Measurements from ENCODE around the gene MSANTD3.
"Not testable (repeated sequence)": the region's sequence is repeated elsewhere in the genome, so short reads cannot be mapped to it uniquely, and the experiment has no call there.

The MSANTD3 gene

DNA sequence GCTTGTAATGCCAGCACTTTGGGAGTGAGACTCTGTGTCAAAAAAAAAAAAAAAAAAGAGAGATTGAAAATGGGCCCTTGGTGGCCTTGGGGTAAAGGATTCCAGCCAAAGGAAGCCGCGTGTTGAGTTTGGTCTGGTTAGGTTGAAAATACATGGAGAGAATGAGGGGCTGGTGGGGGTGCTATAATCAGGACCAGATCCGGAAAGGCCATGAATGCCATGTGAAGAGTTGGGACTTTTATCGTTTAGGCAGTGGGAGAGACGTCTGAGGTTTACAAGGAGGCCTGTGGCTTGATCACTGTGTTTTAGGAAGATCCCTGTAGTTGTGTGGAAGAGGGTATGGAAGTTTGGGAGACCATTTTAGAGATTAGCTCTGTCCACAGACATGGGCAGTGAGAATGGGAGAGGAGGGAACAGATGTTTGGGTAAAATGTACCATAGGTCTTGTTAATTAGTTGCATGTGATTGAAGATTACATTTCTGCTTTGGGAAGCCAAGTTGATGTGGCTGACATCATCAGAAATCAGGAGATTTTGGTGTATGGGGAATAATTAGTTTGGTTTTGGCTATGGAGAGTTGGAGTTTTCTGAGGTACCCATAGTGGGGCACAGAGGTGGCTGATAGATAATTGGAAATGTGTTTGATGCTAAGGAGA is 3.5 kb downstream of the MSANTD3 start:
- no peak for DNase-seq

DNA sequence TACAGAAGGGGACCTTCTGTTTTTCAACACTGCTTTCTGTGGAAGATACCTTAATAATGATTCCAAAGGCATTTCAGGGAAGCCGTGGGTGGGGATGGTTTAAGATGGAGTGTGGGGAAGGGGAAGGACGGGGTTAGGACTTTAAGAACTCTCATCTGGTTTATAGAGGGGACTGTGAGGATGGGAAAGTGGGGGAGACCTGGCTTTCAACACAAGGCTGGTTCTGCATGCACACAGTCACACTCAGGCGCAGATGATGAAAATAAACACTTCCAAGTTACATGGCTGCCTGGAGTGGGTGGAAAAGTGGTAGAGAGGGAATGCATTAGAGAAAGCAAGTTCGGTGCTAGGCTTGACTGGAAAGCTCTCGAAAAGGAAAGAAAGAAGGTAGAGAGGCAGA is 4.9 kb downstream of the MSANTD3 start:
- no peak for DNase-seq

DNA sequence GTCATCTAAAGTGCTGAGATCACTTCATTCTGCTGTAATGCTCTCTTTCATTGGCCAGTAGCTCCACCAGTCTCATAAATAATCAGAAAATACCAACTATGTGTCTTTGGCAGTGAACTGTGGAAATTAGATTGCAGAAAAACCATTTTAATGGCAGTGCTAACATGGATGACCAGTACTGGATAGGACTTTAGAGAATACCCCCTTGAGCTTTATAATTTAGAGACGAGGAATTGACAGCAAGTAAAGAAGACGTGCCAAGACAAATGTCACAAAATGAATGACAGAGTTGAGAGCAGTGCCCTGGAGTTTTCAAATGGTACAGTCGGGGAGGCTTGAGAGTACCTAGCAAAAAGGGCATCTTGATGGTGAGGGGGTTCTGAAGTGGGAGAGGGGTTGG is 5.8 kb downstream of the MSANTD3 start:
- DNase-seq = no peak

DNA sequence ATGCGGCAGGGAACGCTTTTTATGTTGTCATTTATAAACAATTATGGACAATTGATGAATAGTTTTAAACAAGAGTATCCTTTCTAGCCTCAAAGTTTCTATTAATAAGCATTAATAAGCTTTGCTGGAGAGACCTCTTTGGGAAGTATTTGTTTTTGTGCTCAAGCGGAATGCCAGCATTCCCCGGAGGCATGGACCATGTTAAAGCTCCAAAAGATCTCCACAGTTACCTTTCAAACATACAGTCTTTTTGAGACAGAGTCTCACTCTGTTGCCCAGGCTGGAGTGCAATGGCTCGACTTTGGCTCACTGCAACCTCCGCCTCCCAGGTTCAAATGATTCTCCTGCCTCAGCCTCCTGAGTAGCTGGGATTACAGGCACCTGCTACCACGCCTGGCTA is 9.6 kb downstream of the MSANTD3 start:
- DNase-seq = no peak

DNA sequence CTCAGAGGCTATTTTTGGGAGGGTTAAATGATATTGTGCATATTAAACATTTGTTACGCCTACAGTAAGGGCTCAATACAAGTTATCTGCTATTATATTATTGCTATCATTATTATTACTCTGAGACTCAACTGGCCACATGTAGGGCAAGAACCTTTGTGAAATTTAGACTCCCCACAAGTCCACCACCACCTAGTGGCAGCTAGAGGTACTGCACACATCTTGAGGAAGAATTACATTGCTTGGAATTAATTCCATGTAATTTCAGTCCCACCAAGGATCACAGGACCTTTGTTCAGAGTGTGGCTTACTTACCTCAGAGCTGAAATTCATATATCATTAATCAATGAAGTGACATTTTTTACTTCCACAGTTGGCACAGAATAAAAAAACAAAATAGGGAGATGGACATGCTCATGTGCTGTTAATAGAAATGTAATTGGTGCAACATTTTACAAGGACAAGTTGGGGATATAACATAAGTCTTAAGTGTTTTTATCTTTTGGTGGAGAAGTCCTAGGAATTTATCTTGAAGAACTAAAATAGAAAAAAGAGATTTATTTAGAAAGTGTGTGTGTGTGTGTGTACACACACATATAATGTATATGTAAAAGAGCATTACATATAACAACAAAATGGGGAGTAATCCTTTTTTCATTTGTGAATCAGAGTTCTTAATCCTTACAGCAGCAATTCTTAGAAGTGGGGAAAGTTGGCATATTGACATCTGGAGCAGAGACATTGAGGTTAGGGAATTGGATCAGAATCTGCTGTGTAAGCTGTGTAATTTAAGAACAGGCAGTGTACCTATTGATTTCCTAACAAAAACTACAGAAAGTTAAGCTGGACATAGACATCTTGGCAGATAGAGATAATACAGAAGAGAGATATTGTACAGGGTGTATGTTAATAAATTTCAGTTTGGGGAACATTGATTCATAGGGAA is 11.2 kb downstream of the MSANTD3 start:
- no peak for DNase-seq

DNA sequence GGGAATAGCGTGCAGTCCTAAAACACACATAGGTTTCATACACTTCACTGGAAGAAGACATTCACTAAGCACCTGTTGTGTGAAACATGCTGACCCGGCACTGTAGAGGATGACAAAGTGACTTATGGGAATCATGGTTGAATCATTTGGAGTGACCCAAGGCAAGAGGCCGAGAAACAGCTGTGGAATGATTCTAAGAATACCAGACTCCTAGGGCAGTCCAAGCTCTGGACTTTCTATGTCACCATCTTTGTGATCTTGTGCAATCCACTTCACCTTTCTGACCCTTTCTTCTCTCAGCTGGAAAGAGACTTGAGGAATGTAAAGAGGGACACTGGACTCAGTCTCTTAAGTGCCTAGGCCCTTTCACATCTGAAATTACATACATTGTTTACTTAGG is 13.1 kb downstream of the MSANTD3 start:
- no peak for DNase-seq

DNA sequence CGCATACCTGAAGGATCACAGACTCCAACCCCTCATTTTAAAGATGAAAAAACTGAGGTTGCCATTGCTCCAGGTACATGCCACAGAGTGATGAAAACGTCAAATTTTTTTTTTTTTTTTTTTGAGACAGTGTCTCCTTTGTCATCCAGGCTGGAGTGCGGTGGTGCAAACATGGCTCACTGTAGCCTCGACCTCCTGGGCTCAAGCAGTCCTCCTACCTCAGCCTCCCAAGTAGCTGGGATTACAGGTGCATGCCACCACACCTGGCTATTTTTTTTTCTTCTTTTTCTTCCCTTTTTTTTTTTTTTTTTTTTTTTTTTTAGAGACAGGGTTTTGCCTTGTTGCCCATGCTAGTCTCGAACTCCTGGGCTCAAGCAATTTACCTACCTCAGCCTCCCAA is 13.5 kb downstream of the MSANTD3 start:
- not testable (repeated sequence) for DNase-seq

DNA sequence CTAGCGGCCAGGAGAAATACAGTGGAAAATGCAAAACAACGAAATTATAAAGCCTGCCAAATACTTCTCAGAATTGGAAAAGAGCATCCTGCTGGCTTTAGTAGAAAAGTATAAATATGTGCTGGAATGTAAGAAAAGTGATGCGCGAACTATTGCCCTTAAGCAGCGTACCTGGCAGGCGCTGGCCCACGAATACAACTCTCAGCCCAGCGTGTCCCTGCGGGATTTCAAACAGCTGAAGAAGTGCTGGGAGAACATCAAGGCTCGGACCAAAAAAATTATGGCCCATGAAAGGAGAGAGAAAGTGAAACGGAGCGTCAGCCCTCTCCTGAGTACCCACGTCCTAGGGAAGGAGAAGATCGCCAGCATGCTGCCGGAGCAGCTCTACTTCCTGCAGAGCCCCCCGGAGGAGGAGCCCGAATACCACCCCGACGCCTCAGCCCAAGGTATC is 15.0 kb downstream of the MSANTD3 start:
- DNase-seq = peak; percentile 59

DNA sequence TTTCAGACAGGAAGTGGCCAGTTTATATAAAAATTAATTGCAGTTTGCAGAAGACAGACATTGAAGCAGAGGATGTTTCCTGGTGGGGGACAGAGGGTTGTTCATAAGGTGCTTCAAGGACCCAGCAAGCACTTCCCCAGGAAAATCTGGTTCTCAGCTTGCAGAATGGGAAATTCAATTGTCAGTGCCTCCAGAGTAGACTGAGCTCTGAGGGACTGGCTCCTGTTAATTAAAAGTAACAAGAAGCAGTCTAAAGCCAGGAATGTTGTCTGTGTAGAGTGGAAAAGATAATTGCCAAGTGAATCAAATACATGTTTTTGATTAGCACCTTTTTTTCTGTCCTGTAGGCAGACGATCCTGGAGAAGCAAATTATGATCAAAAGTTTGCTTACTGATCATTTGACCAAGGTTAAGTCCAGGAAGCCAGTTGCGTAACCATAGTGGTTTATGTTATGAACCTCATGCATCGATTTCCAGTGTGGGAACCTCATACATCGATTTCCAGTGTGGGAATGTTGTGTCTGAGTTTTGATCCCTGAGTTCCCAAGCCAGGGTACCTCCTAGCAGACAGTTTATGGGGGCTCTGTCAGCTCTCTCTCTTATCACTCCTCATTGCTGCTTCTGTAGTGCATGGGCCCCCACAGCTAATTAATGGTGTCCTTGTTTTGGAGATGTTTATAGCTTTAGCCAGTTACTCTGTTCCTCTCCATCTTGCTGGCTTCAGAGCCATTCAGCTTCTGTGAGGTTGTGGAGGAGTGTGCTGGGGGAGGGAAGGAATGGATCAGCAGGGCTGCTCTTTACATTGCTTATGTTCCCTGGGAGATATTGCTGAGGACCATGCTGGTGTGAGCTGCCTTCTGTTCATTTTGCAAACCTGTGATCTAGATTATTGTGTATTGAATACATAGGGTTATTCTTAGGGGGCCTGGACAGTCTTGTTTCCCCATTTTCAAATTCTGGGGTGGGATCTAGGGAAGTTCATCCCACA is 17.1 kb downstream of the MSANTD3 start:
- no peak for DNase-seq

DNA sequence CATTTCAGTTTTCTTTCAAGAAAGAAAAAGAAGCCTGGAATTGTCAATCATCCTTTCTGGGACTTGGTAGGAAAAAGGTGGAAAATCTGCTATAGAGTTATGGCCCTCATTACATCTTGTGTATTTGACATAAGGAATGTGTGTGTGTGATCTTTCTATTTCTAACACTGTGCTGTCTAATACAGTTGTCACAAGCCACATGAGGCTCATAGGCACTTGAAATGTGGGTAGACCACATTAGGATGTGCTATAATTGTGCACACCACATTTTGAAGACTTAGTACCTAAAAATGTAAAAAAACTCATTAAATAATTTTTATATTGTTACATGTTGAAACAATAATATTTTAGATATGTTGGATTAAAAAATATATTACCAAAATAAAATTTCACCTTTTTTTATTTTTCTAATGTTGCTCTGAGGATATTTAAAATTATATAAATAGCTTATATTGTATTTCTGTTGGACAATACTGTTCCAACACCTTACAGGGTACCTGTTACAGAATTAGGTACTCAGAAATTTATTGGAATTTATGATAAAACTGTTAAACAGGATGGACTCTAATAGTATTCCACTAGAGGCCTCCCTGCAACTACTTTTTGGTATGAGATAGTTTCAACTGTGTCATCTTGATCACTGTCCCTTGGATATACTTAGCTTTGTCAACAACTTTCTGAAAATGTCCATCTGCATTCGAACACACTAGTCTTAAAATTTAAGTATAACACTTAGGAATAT is 18.4 kb downstream of the MSANTD3 start:
- no peak for DNase-seq

DNA sequence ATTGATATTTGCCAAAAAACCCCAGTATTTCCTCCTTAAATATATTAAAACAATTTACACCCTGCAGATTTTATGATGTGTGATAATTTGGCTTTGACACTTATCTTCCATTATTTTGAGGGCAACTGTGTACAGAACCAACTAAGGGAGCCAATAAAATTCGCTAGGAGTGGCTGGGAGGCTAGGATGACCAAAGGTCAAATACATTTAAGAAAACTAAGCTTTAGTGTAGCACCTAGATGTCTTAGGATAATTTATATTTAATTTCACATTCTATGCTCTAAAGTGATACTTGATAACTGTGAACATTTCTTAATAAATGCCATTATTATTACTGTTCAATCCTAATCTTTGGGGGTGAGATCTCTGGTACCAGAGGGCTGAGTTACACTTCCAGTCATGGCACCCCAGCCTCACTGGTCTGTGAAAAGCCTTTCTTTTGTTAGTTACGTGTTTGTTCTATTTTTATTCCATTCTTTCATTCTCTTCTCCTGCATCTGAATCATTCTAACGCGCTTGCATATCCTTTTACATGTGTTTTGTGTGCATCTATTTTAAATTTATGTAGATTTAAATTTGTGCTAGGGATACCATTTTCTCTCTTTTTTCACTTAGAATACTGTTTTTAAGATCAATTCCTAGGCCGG is 19.1 kb downstream of the MSANTD3 start:
- DNase-seq = no peak

DNA sequence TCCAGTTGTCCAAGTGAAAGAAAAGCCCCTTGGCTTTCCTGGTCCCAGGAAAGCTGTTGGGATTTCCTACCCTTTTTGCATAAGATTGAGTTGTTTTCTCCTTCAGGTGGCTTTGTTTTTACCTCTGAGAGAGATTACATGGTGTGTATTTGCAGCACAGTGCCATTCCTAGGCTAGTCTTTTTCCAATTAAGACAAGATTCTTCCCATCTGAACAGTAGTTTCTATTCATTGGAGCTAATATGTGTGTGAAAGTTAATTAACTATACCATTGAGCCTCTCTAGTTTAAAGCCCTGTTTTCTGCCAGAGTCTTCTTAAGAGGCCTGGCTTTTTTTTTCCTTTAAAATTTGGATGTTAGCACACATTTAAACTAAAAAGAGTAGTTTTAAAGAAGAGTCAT is 20.1 kb downstream of the MSANTD3 start:
- DNase-seq = no peak

DNA sequence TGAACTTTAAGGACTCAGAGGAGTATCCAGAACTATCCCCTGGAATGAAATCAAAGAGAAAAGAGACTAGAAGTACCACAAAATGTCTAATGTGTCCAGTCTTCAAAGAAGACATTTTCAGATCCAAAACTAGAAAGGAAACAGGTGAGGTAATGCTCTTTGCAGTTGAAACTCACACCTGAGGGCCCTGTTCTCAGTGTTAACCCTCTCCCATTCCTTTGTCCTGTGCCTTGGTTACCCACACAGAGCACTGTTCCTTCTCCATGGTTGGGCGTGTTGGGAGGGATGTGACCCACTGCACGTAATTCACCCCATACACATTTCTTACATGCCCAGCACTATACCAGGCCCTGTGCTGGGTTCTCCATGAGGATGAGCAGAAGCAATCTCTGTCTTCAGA is 21.3 kb downstream of the MSANTD3 start:
- DNase-seq = no peak

DNA sequence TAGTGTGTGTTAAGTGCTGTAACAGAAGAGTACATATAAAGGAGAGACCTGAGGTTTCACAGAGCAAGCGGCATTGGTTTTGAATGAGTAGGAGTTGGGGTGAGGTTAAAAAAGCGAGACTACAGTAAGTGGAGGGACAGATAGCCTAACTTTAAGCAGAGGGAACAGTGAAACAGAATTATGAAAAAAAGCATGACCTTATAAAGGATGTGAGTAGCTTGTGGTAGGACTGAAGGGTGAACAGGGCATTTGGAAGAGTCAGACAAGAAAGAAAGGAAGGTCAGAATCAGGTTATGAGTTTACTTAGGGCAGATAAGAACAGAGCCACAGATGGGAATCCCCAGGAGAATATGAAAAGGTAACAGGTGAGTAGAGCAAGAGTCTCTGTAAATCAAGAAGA is 22.5 kb downstream of the MSANTD3 start:
- no peak for DNase-seq

DNA sequence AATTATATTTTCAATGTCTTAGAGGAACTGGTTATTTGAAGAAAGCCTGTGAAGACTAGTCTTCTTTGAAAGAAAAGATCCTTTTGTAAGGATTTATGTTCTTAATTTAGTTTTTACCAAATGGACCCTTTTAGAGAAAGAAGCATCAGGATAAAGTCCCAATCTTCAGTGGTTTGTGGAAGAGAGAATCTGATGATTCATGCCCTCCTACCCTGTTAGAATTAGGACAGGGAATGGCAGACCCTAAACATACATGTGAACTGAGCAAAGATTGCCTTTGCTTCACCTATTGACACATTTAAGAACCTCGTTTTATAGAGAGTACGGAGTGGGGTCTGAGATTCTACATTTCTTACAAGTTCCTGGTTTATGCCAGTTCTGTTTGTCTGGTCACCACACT is 26.0 kb downstream of the MSANTD3 start:
- DNase-seq = no peak

DNA sequence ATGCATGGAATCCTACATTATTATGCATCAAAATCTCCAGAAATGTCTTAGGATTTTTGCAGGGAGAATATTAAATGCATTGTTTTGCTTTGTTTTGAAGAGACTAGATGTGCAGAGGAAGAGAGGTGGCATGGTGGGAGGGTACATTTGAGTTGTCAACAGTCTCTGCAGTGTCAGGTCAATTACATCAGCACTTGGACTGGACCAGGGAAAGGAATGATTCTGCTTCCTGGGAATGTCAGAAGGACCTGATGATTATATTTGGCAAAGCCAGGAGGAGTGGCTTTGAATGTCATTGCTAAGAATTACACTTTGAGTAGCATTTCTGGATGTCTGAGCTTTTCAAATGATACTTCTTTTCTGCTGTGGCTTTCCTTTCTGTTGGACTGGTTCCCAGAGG is 28.5 kb downstream of the MSANTD3 start:
- no peak for DNase-seq

DNA sequence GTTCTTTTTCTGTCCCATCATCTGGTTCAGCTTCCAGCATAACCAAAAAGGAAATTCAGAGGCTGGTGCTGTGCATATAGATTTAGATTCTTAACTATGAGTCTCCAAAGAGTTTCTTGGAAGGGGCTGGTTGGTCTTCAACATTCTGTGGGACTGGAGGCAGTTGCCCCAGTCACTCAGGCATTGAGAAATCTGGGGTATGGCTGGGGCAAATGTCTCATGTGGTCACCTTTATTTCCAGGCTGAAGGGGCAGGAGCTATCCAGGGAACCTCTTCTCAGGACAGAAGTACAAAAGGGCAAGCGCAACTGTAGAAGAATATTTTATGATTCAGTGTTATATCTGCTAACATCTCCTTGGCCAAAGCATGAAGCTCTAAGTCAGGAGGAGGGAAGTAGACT is 30.6 kb downstream of the MSANTD3 start:
- no peak for DNase-seq

DNA sequence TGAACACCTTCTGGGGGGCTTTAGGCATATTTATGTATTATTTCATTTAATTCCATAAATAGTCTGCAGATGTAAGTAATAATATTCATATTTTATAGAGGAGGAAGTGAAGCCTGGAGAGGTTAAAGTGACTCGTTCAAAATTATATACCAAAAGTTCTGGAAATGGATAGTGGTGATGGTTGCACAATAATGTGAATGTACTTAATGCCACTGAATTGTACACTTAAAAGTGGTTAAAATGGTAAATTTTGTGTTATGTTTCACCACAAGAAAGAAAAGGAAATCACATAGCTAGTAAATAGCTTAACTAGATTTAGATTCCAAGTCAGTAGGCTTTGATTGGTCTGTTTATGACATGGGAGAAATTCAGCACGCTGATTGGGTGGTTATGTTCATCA is 33.0 kb downstream of the MSANTD3 start:
- DNase-seq = no peak

DNA sequence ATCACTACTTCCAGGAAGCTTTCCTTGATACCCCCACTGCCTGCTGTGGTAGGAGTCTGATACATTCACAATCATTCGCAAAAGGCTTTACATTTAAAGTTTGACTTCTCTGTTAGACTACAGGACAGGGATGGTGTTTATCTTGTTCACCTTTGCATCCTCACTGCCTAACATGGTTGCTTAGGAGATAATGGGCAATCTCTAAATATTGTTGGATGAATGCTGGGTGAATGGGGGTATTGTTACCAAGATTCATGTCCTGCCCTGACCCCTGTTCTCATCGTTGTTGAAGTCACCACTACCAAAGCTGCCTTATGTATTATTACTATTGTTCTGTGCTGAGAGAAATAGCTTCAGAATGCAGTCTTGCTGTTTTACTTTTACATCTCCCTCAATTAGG is 38.3 kb downstream of the MSANTD3 start:
- DNase-seq = no peak

DNA sequence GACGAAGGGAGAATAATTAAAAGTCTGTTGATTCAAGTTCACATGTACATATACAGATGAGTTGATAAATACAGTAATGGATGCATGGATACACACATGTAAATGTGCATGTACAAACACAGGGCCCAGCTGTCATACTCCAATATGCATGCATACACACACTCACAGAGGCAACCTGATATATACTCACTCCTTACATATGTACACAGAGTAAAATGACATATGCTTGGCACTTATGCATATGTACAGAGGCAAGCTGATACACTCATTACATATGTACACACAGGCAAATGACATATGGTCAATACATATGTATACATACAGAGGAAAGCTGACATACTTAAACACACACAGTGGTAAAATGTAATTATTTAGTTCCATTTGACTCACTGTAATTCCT is 38.8 kb downstream of the MSANTD3 start:
- no peak for DNase-seq

DNA sequence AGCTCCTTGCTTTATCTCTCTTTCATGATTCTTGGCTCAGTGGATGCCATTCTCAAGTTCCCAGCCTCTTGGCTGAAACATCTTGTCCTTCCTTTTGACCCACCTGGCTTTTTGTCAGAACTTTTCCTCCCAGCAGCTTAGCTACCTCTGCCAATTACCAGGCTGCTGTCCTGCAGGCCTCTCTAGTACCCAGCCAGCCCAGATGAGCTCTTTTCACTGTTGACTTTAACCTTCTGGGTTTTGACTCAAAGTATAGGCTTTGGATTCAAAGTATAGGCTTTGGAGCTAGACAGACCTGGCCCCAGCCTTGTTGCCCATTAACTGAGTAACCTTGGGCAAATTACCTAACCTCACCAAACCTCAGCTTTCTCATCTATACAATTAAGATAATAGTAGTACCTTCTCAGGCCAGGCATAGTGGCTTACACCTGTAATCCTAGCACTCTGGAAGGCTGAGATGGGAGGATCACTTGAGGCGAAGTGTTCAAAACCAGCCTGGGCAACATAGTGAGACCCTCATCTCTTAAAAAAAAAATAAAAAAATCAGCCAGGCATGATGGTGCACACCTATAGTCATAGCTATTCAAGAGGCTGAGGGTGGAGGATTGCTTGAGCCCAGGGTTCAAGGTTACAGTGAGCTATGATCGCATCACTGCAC is 39.4 kb downstream of the MSANTD3 start:
- DNase-seq = no peak
